ENCODE data around the gene NXNL1. TPM values are rescaled to one million over a fixed set of nuclear protein-coding genes. Genes with fewer than 3 reads are reported as not detected.

Gene NXNL1
- total RNA-seq, 1 experiment from 2014 or later, result not detected

- H2BK20ac ChIP-seq (ENCODE audit: low read depth, low read length, poor library complexity, severe bottlenecking), result no peak overlapping the region
- H3K79me1 ChIP-seq (ENCODE audit: insufficient read depth, low read depth, low read length, poor library complexity, severe bottlenecking), result no peaks in the 10 kb centered on the region
- no peak overlapping the region for H4K5ac ChIP-seq (ENCODE audit: insufficient read length, low read depth, low read length)
- no peak overlapping the region for H2AK5ac ChIP-seq (ENCODE audit: insufficient read length, low read length)
- DNase-seq, result no peak
- WGBS (ENCODE audit: extremely low coverage, insufficient read length, low lambda C conversion rate), result no CpG with 5 or more reads among the region's 11 CpGs
- no peak overlapping the region for H3K56ac ChIP-seq (ENCODE audit: insufficient read length, low read depth, low read length)
- H3K18ac ChIP-seq (ENCODE audit: insufficient read length, low read depth, low read length), result no peak overlapping the region
- no peak overlapping the region; a peak in 1 of 5 replicates for H3K4me3 Mint-ChIP-seq
- H3K9me3 ChIP-seq (ENCODE audit: control insufficient read depth, low read depth, low read length), result no peaks in the 10 kb centered on the region
- H3K23me2 ChIP-seq (ENCODE audit: insufficient read length, low read depth, low read length, poor library complexity, severe bottlenecking), result peaks cover 4% of the 10 kb centered on the region
- no peak overlapping the region for H3K9ac ChIP-seq (ENCODE audit: extremely low read depth, insufficient read length, low read length)
- no peaks in the 10 kb centered on the region for H4K20me1 ChIP-seq (ENCODE audit: control insufficient read depth, insufficient read depth, insufficient read length)
- H4K8ac ChIP-seq (replicated peaks; ENCODE audit: insufficient read length, low read depth, low read length), result no peak overlapping the region
- H3K27me3 ChIP-seq (ENCODE audit: insufficient read depth, low read length), result no peaks in the 10 kb centered on the region
- H3K27ac ChIP-seq (ENCODE audit: insufficient read length, low read depth, low read length), result no peak overlapping the region
- H2BK15ac ChIP-seq (ENCODE audit: low read depth, low read length), result no peak overlapping the region
- peak overlapping the region in 1 of 3 experiments; percentile 90; a peak in 2 of 7 replicates for H3K27ac Mint-ChIP-seq
- no peak overlapping the region for H2BK12ac ChIP-seq (ENCODE audit: insufficient read length, low read depth, low read length)
- H3K36me3 Mint-ChIP-seq (ENCODE audit: insufficient read depth in 1 of 3, low read depth in 3 of 3), result peaks cover 2 to 28% (median 7%) of the 10 kb centered on the region in 3 experiments; a peak in 4 of 7 replicates
- no peaks in the 10 kb centered on the region; a peak in 1 of 5 replicates for H3K9me3 Mint-ChIP-seq
- H3K4me2 ChIP-seq (ENCODE audit: insufficient read depth, insufficient read length, low read length), result no peak overlapping the region
- no peak overlapping the region for H3K4ac ChIP-seq (ENCODE audit: low read depth, low read length)
- peaks cover 33 to 41% of the 10 kb centered on the region in 2 experiments for H3K4me1 Mint-ChIP-seq
- H3K14ac ChIP-seq (ENCODE audit: insufficient read depth, low read length), result no peak overlapping the region
- TF ChIP-seq CTCF (conservative IDR thresholded peaks at IDR 0.05), result no peak
- H3K23ac ChIP-seq (ENCODE audit: insufficient read length, low read depth, low read length), result no peak overlapping the region
- no peak overlapping the region for H2BK120ac ChIP-seq (ENCODE audit: low read depth, low read length, poor library complexity, severe bottlenecking)
- no peak overlapping the region for H3T11ph ChIP-seq (ENCODE audit: low read length)
- peaks cover 26% of the 10 kb centered on the region for H3K27me3 Mint-ChIP-seq (ENCODE audit: low read depth)
- no peaks in the 10 kb centered on the region; the same call in 1 of the 2 replicates for H3K4me1 ChIP-seq (ENCODE audit: insufficient read depth, low read length)
- H2BK5ac ChIP-seq (ENCODE audit: insufficient read length, low read length), result no peak overlapping the region
- H3K79me2 ChIP-seq (ENCODE audit: insufficient read depth, low read length), result no peaks in the 10 kb centered on the region
- no peak overlapping the region for H2AFZ ChIP-seq (ENCODE audit: low read length)
- no peak overlapping the region for H4K91ac ChIP-seq (ENCODE audit: insufficient read length, low read depth, low read length)
These were observed 48.9 kb downstream of the NXNL1 start for GRCh38 chr19:17411801-17412200.
